ENCODE measurements around the gene RBBP8NL. TPM values are rescaled to one million over a fixed set of nuclear protein-coding genes. Genes with fewer than 3 reads are reported as not detected.
A peak's percentile ranks its signal among the peaks of the same experiment; 100 is the strongest.

Gene RBBP8NL
- total RNA-seq, 1 experiment from 2014 or later: 0.28 TPM

DNA sequence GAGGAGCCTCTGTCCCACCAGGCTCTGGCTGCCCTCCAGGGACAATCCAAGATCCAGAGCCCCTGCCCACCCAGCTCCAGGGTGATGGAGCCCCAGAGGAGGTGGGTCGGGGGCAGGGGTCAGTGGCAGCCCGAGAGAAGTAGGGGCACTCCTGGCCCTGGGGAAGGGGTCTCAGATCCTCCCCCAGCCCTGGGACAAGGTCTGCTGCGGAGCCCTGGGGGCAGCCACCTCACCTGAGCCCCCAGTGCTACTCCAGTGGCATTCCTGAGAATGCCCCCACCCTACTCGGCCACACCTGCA is 57.6 kb downstream of the RBBP8NL start:
- no CpG with 5 or more reads among the region's 4 CpGs for WGBS (ENCODE audit: extremely low coverage, insufficient read length, low lambda C conversion rate)
- TF ChIP-seq, protein P1, sequence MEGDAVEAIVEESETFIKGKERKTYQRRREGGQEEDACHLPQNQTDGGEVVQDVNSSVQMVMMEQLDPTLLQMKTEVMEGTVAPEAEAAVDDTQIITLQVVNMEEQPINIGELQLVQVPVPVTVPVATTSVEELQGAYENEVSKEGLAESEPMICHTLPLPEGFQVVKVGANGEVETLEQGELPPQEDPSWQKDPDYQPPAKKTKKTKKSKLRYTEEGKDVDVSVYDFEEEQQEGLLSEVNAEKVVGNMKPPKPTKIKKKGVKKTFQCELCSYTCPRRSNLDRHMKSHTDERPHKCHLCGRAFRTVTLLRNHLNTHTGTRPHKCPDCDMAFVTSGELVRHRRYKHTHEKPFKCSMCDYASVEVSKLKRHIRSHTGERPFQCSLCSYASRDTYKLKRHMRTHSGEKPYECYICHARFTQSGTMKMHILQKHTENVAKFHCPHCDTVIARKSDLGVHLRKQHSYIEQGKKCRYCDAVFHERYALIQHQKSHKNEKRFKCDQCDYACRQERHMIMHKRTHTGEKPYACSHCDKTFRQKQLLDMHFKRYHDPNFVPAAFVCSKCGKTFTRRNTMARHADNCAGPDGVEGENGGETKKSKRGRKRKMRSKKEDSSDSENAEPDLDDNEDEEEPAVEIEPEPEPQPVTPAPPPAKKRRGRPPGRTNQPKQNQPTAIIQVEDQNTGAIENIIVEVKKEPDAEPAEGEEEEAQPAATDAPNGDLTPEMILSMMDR (conservative IDR thresholded peaks at IDR 0.05): no peak
- H3K23ac ChIP-seq (ENCODE audit: insufficient read length, low read depth, low read length): no peak overlapping the region
- H3K79me1 ChIP-seq (ENCODE audit: insufficient read depth, low read depth, low read length, poor library complexity, severe bottlenecking): peaks cover 1% of the 10 kb centered on the region
- H2BK12ac ChIP-seq (ENCODE audit: insufficient read length, low read depth, low read length): no peak overlapping the region
- no peak overlapping the region for H2BK20ac ChIP-seq (ENCODE audit: low read depth, low read length, poor library complexity, severe bottlenecking)
- no peak overlapping the region for H2BK120ac ChIP-seq (ENCODE audit: low read depth, low read length, poor library complexity, severe bottlenecking)
- H3T11ph ChIP-seq (ENCODE audit: low read length): no peak overlapping the region
- no peak overlapping the region for H3K4me2 ChIP-seq (ENCODE audit: insufficient read depth, insufficient read length, low read length)
- H3K27ac Mint-ChIP-seq: no peak overlapping the region
- no peak overlapping the region for H3K27ac ChIP-seq (ENCODE audit: insufficient read length, low read depth, low read length)
- peaks cover 2% of the 10 kb centered on the region; the same call in 1 of the 2 replicates for H3K27me3 Mint-ChIP-seq (ENCODE audit: low read depth)
- H3K27me3 ChIP-seq (ENCODE audit: insufficient read depth, low read length): no peaks in the 10 kb centered on the region
- H3K56ac ChIP-seq (ENCODE audit: insufficient read length, low read depth, low read length): no peak overlapping the region
- peaks cover 6% of the 10 kb centered on the region; the same call in 1 of the 2 replicates for H3K4me1 ChIP-seq (ENCODE audit: insufficient read depth, low read length)
- H2AFZ ChIP-seq (ENCODE audit: low read length): no peak overlapping the region
- H2BK15ac ChIP-seq (ENCODE audit: low read depth, low read length): no peak overlapping the region
- H4K20me1 ChIP-seq (ENCODE audit: control insufficient read depth, insufficient read depth, insufficient read length): no peaks in the 10 kb centered on the region
- H3K79me2 ChIP-seq (ENCODE audit: insufficient read depth, low read length): peaks cover 6% of the 10 kb centered on the region; the same call in 1 of the 2 replicates
- H3K9ac ChIP-seq (ENCODE audit: extremely low read depth, insufficient read length, low read length): no peak overlapping the region
- H3K4ac ChIP-seq (ENCODE audit: low read depth, low read length): no peak overlapping the region
- H3K18ac ChIP-seq (ENCODE audit: insufficient read length, low read depth, low read length): no peak overlapping the region
- H3K36me3 Mint-ChIP-seq (ENCODE audit: insufficient read depth in 1 of 3, low read depth in 3 of 3): peaks cover 0 to 11% (median 5%) of the 10 kb centered on the region in 3 experiments; a peak in 6 of 7 replicates
- no peak overlapping the region for H2AK5ac ChIP-seq (ENCODE audit: insufficient read length, low read length)
- peaks cover 24 to 29% of the 10 kb centered on the region in 2 experiments for H3K4me1 Mint-ChIP-seq
- H3K9me3 Mint-ChIP-seq: peaks cover 2 to 10% of the 10 kb centered on the region in 2 experiments
- no peaks in the 10 kb centered on the region for H3K9me3 ChIP-seq (ENCODE audit: control insufficient read depth, low read depth, low read length)
- H4K8ac ChIP-seq (replicated peaks; ENCODE audit: insufficient read length, low read depth, low read length): no peak overlapping the region
- 0 out of 2 replicates have a peak overlapping the region, but pooled peaks have one; percentile 9 for H3K14ac ChIP-seq (ENCODE audit: insufficient read depth, low read length)
- H2BK5ac ChIP-seq (ENCODE audit: insufficient read length, low read length): no peak overlapping the region
- DNase-seq: no peak
- H3K23me2 ChIP-seq (ENCODE audit: insufficient read length, low read depth, low read length, poor library complexity, severe bottlenecking): peaks cover 17% of the 10 kb centered on the region
- H4K91ac ChIP-seq (ENCODE audit: insufficient read length, low read depth, low read length): no peak overlapping the region
- no peak overlapping the region for H4K5ac ChIP-seq (ENCODE audit: insufficient read length, low read depth, low read length)
- no peak overlapping the region; a peak in 1 of 5 replicates for H3K4me3 Mint-ChIP-seq

All from H9 (cell line).